Kidney epithelial cell (primary cell): ENCODE data around the gene OLIG1. TPM values are rescaled to one million over a fixed set of nuclear protein-coding genes. Genes with fewer than 3 reads are reported as not detected.

Experiments
- DNase-seq: peaks from one replicate; pipeline ENCODE4 v3.0.0-alpha.2; 2010; ENCODE audit warnings: low read depth
- H3K27me3 ChIP-seq: 2 replicates; pipeline ENCODE4 v1.6.0; 2011; ENCODE audit warnings: low read length; ENCODE audit not compliant: control insufficient read depth, insufficient read depth
- H3K36me3 ChIP-seq: 2 replicates; pipeline ENCODE4 v1.5.1; 2011; ENCODE audit warnings: low read length; ENCODE audit not compliant: control insufficient read depth, insufficient read depth
- H3K4me3 ChIP-seq: 2 replicates; pipeline ENCODE4 v1.5.1; 2011; ENCODE audit warnings: low read depth, mild to moderate bottlenecking, control low read depth, low read length
- CTCF ChIP-seq: IDR thresholded peaks from 2 replicates; pipeline ENCODE4 v1.5.1; 2011; ENCODE audit warnings: mild to moderate bottlenecking, moderate library complexity, low read length, control low read depth, inconsistent platforms; ENCODE audit not compliant: insufficient read depth, poor library complexity, severe bottlenecking
- total RNA-seq: library from RNA; depleted of rRNA; stranded (reverse); fragments of >200 nt; gene quantifications from 2 replicates; pipeline ENCODE4 v1.2.3, GENCODE V29; 2015

The OLIG1 gene
- total RNA-seq, 1 donor from 2014 or later, result not detected

- no peak for DNase-seq
- Histone ChIP-seq H3K36me3 (no peaks in the 10 kb centered on the region), H3K27me3 (peaks cover 45% of the 10 kb centered on the region), H3K4me3 (no peak overlapping the region)
- no peak for TF ChIP-seq CTCF
These were observed 39.8 kb downstream of the OLIG1 start for GRCh38 chr21:33109574-33110339.

GRCh38 chr21:33110340-33110715 is 40.4 kb downstream of the OLIG1 start:
- DNase-seq, result no peak
- H3K4me3 ChIP-seq, result no peak overlapping the region
- TF ChIP-seq CTCF, result no peak
- H3K27me3 ChIP-seq, result peaks cover 42% of the 10 kb centered on the region
- H3K36me3 ChIP-seq, result no peaks in the 10 kb centered on the region

- peaks cover 50% of the 10 kb centered on the region for H3K27me3 ChIP-seq
- no peak for TF ChIP-seq CTCF
- H3K4me3 ChIP-seq, result no peak overlapping the region
- DNase-seq, result no peak
- H3K36me3 ChIP-seq, result no peaks in the 10 kb centered on the region
These were observed 41.6 kb downstream of the OLIG1 start for GRCh38 chr21:33111577-33111976.

GRCh38 chr21:33112151-33112550 is 42.2 kb downstream of the OLIG1 start:
- peaks cover 52% of the 10 kb centered on the region for H3K27me3 ChIP-seq
- H3K36me3 ChIP-seq, result no peaks in the 10 kb centered on the region
- H3K4me3 ChIP-seq, result no peak overlapping the region
- no peak for TF ChIP-seq CTCF
- DNase-seq, result no peak

GRCh38 chr21:33112681-33113080 is 42.7 kb downstream of the OLIG1 start:
- DNase-seq, result no peak
- H3K4me3 ChIP-seq, result no peak overlapping the region
- peaks cover 55% of the 10 kb centered on the region for H3K27me3 ChIP-seq
- TF ChIP-seq CTCF, result no peak
- no peaks in the 10 kb centered on the region for H3K36me3 ChIP-seq

- DNase-seq, result no peak
- Histone ChIP-seq H3K36me3 (no peaks in the 10 kb centered on the region), H3K4me3 (no peak overlapping the region), H3K27me3 (peaks cover 57% of the 10 kb centered on the region)
- no peak for TF ChIP-seq CTCF
These were observed 43.2 kb downstream of the OLIG1 start for GRCh38 chr21:33113131-33113530.
